ENCODE results near the gene FBXO24. TPM values are rescaled to one million over a fixed set of nuclear protein-coding genes. Genes with fewer than 3 reads are reported as not detected.

FBXO24 gene
- total and polyA plus RNA-seq, 9 of the 15 experiments (the other 6 are each of a cell fraction or from before 2014, with no cell fraction given), result 0.17 to 0.95 (median 0.50) TPM

DNA sequence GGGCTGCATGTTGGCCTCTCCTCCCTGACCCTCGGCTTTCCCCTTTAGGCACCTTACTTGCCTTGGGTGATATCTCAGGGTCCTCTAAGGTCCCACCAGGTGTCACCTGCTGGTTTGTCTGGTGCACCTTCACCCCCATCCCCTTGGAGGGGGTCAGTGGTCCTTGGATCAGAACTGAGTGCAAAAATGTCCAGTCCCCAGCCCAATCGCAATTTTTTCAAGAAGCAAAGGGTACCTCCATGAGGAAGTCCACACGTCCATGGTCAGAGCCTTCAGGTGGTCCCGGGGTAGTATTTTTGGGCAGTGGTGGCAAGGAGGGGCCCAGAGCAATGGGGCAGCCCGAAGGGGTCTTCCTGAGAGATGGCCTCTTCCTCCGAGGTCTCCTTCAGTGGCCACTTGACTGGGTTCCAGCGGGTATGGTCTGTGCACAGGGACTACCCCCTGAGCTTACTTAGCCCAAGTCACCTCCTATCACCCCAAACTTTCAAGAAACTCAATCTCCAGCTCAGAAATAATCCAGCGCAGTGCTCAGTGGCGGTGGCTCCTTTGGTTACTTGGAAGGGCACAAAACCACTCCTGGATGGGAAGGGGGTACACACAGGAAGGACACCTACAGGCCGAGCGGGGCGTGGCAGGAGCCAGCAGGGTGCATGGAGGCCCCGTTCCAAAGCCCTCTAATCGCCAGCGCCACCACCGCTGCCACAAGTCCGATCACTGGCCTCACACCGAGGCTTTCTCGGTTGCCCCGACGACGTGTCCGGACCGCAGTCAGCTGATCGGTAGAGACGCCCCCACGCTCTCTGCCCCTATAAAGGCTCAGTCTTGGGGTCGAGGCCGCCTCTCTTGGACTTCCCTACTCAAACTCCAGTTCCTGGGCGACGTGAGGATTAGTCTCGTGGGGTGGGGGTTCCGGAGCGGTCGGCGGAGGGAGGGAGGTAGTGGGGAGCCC is 17.0 kb upstream of the FBXO24 start (continued):
- no peak for TF ChIP-seq KAT2B (IDR thresholded peaks at IDR 0.05; ENCODE audit: low read depth, low read length)
- no peak for TF ChIP-seq RREB1 (CRISPR knock-in tag; IDR thresholded peaks at IDR 0.05)
- peak; percentile 42; the same call in 1 of the 2 replicates for TF ChIP-seq POLR2A (conservative IDR thresholded peaks at IDR 0.05)
- TF ChIP-seq SIRT6 (IDR thresholded peaks at IDR 0.05; ENCODE audit: low read depth, low read length), result no peak
- TF ChIP-seq ASH1L (IDR thresholded peaks at IDR 0.05; ENCODE audit: borderline replicate concordance, low read depth, partially characterized antibody), result no peak
- TF ChIP-seq, protein P1, sequence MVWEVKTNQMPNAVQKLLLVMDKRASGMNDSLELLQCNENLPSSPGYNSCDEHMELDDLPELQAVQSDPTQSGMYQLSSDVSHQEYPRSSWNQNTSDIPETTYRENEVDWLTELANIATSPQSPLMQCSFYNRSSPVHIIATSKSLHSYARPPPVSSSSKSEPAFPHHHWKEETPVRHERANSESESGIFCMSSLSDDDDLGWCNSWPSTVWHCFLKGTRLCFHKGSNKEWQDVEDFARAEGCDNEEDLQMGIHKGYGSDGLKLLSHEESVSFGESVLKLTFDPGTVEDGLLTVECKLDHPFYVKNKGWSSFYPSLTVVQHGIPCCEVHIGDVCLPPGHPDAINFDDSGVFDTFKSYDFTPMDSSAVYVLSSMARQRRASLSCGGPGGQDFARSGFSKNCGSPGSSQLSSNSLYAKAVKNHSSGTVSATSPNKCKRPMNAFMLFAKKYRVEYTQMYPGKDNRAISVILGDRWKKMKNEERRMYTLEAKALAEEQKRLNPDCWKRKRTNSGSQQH (CRISPR knock-in tag; IDR thresholded peaks at IDR 0.05), result no peak
- no peak for TF ChIP-seq ZNF316 (IDR thresholded peaks at IDR 0.05)
- no peak for TF ChIP-seq HNRNPUL1 (IDR thresholded peaks at IDR 0.05; ENCODE audit: low read length)
- TF ChIP-seq RAD21 (CRISPR knock-in tag; conservative IDR thresholded peaks at IDR 0.05 in 1 of 2, IDR thresholded peaks at IDR 0.05 in 1 of 2), result peak; percentile 8 to 49; a peak in 2 of 4 replicates
- no peak for TF ChIP-seq XRCC3 (IDR thresholded peaks at IDR 0.05)
- no peak for TF ChIP-seq MEIS2 (IDR thresholded peaks at IDR 0.05; ENCODE audit: partially characterized antibody)
- TF ChIP-seq EGR1 (conservative IDR thresholded peaks at IDR 0.05), result peak; percentile 40; the same call in 1 of the 2 replicates
- TF ChIP-seq, protein P2, sequence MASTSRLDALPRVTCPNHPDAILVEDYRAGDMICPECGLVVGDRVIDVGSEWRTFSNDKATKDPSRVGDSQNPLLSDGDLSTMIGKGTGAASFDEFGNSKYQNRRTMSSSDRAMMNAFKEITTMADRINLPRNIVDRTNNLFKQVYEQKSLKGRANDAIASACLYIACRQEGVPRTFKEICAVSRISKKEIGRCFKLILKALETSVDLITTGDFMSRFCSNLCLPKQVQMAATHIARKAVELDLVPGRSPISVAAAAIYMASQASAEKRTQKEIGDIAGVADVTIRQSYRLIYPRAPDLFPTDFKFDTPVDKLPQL (IDR thresholded peaks at IDR 0.05; ENCODE audit: extremely low read depth, insufficient read length), result no peak
- no peak for TF ChIP-seq ZNF398 (CRISPR knock-in tag; IDR thresholded peaks at IDR 0.05)
- no peak for TF ChIP-seq ZBTB2 (IDR thresholded peaks at IDR 0.05)
- TF ChIP-seq ZNF140 (CRISPR knock-in tag; IDR thresholded peaks at IDR 0.05), result no peak
